PFSK-1 (cell line): ENCODE measurements around the gene TXNDC5.

Source experiments
- FOXP2 ChIP-seq: optimal IDR thresholded peaks from 2 replicates; pipeline ENCODE3; 2011; ENCODE audit warnings: borderline replicate concordance, control low read depth, inconsistent platforms; ENCODE audit not compliant: insufficient read depth; ENCODE audit errors: extremely low read length, extremely low read depth
- POLR2AphosphoS5 ChIP-seq: IDR thresholded peaks from 2 replicates; pipeline ENCODE4 v1.6.1; 2012; ENCODE audit warnings: low read depth, mild to moderate bottlenecking, control low read depth, low read length, moderate library complexity
- SIN3A ChIP-seq: IDR thresholded peaks from 2 replicates; pipeline ENCODE4 v1.6.1; 2012; ENCODE audit warnings: mild to moderate bottlenecking, low read length, moderate library complexity, borderline replicate concordance; ENCODE audit not compliant: insufficient read depth
- TAF1 ChIP-seq: IDR thresholded peaks from 2 replicates; pipeline ENCODE4 v1.6.1; 2012; ENCODE audit warnings: low read length, control low read depth, borderline replicate concordance; ENCODE audit not compliant: insufficient read depth
- TF ChIP-seq, protein P1 (sequence below), 2 experiments: IDR thresholded peaks; 2 replicates each; pipeline versions ENCODE4 v1.6.1 to v1.8.0; 2011 to 2012; ENCODE audit warnings: low read depth in 2 of 2, low read length in 2 of 2, control low read depth in 1 of 2, inconsistent platforms in 1 of 2, mild to moderate bottlenecking in 1 of 2, moderate library complexity in 1 of 2; ENCODE audit not compliant: insufficient read depth in 1 of 2

The TXNDC5 gene

DNA sequence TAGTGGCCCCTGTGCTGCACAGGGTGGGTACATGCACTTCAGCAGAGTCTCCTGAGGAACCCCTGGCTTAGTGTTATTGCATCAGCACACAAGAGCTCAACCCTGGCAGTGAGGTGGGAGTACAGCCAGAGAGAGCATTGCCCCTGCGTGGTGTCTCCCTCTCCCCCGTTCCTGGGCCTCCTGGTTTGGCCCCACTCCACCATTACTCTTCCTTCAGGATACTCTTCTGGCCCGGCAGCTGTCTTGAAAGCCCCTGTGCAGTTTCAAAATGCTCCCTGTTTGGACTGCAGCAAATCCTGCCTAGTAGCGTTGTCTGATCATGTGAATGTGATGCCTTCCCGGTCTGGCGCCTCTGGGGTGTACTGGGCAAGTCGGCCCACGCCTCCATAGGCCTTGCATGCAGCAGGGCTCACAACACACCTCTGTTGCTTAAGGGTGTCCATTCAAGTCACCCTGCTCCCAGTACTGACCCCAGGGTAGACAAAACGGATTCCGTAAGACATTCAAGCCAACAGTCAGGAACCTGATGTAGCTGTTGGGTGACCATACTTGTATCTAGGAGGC, 32.1 kb downstream of the TXNDC5 start:
- TF ChIP-seq POLR2AphosphoS5 (no peak), SIN3A (no peak), FOXP2 (no peak), TAF1 (no peak)
- TF ChIP-seq, protein P1, sequence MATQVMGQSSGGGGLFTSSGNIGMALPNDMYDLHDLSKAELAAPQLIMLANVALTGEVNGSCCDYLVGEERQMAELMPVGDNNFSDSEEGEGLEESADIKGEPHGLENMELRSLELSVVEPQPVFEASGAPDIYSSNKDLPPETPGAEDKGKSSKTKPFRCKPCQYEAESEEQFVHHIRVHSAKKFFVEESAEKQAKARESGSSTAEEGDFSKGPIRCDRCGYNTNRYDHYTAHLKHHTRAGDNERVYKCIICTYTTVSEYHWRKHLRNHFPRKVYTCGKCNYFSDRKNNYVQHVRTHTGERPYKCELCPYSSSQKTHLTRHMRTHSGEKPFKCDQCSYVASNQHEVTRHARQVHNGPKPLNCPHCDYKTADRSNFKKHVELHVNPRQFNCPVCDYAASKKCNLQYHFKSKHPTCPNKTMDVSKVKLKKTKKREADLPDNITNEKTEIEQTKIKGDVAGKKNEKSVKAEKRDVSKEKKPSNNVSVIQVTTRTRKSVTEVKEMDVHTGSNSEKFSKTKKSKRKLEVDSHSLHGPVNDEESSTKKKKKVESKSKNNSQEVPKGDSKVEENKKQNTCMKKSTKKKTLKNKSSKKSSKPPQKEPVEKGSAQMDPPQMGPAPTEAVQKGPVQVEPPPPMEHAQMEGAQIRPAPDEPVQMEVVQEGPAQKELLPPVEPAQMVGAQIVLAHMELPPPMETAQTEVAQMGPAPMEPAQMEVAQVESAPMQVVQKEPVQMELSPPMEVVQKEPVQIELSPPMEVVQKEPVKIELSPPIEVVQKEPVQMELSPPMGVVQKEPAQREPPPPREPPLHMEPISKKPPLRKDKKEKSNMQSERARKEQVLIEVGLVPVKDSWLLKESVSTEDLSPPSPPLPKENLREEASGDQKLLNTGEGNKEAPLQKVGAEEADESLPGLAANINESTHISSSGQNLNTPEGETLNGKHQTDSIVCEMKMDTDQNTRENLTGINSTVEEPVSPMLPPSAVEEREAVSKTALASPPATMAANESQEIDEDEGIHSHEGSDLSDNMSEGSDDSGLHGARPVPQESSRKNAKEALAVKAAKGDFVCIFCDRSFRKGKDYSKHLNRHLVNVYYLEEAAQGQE (IDR thresholded peaks at IDR 0.05; ENCODE audit: insufficient read depth in 1 of 2, low read depth in 2 of 2, low read length in 2 of 2), result no peak

DNA sequence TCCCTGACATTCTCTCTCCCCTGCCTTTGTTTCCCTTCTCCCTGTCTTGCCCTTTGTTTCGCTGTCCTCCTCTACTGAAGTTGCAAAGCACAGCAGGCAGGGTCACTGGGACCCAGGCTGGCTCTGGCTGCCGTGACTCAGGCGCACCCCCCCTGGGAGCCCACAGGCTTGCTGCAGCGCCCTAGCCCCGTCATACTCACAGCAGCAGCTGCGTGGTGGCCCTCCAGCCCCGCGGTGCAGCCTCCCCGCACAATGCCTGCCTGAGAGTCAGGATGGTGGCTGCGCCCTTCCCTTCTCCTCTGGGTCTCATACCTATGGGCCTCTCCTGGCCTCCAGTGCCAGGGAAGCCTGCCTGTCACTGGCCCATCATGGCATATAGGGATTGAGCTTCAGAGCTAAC, 41.7 kb downstream of the TXNDC5 start:
- no peak for TF ChIP-seq SIN3A
- no peak for TF ChIP-seq TAF1
- TF ChIP-seq FOXP2, result no peak
- TF ChIP-seq POLR2AphosphoS5, result no peak
- TF ChIP-seq, protein P1 (IDR thresholded peaks at IDR 0.05; ENCODE audit: insufficient read depth in 1 of 2, low read depth in 2 of 2, low read length in 2 of 2), result no peak

DNA sequence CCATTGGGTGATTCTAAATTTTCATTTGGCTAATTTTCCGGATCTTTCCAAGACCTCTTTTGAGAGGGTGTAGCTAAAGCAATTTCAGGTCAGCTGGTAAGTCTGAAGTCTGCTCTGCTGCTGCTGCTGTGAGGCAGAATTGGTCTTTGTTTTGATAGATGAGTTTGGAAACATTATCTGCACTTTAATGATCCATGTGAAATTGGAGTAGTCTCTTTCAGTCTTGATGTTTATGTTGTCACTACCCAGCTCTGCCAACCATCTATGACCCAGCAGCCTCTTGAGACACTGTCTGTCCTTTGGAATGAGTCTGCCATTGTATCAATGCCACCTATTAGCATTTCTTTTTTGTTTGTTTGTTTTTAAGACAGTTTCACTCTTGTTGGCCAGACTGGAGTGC, 44.1 kb downstream of the TXNDC5 start:
- TF ChIP-seq FOXP2, result no peak
- TF ChIP-seq TAF1, result no peak
- TF ChIP-seq, protein P1 (IDR thresholded peaks at IDR 0.05; ENCODE audit: insufficient read depth in 1 of 2, low read depth in 2 of 2, low read length in 2 of 2), result no peak
- no peak for TF ChIP-seq POLR2AphosphoS5
- TF ChIP-seq SIN3A, result no peak

DNA sequence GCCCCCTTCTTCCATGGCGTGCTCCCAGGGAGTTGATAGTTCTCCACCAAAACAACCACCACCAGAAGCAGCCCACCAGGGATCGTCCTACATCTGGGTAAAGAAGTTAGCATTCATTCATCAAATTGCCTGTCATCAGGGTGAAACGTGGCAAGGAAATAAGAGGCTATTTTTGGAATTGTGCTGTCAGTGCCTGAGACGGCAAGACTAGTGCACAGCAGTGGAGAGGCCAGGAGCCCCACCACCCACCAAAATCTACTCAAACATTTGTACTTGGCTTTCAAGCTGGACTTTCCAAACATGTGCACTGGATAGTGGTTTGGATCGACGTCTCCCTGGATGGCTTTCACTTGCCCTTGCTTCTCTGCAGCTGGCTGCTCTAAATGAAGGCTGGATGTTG, 44.8 kb downstream of the TXNDC5 start:
- TF ChIP-seq, protein P1 (IDR thresholded peaks at IDR 0.05; ENCODE audit: insufficient read depth in 1 of 2, low read depth in 2 of 2, low read length in 2 of 2), result no peak
- TF ChIP-seq POLR2AphosphoS5 (no peak), SIN3A (no peak), TAF1 (no peak), FOXP2 (no peak)
